Panc1 (cell line): ENCODE results near the gene UBXN11.

ENCODE experiments used
- POLR2AphosphoS5 ChIP-seq: IDR thresholded peaks from 2 replicates; pipeline ENCODE4 v1.6.1; 2012; ENCODE audit warnings: mild to moderate bottlenecking, low read depth, low read length, moderate library complexity
- TCF7L2 ChIP-seq: IDR thresholded peaks from 2 replicates; pipeline ENCODE4 v1.6.1; 2011; ENCODE audit warnings: mild to moderate bottlenecking, low read depth, low read length, inconsistent platforms
- TF ChIP-seq, protein P1 (sequence below): fragments of 450-650 bp; IDR thresholded peaks from 2 replicates; pipeline ENCODE4 v1.5.1; 2017; ENCODE audit warnings: mild to moderate bottlenecking

- TF ChIP-seq, protein P1, sequence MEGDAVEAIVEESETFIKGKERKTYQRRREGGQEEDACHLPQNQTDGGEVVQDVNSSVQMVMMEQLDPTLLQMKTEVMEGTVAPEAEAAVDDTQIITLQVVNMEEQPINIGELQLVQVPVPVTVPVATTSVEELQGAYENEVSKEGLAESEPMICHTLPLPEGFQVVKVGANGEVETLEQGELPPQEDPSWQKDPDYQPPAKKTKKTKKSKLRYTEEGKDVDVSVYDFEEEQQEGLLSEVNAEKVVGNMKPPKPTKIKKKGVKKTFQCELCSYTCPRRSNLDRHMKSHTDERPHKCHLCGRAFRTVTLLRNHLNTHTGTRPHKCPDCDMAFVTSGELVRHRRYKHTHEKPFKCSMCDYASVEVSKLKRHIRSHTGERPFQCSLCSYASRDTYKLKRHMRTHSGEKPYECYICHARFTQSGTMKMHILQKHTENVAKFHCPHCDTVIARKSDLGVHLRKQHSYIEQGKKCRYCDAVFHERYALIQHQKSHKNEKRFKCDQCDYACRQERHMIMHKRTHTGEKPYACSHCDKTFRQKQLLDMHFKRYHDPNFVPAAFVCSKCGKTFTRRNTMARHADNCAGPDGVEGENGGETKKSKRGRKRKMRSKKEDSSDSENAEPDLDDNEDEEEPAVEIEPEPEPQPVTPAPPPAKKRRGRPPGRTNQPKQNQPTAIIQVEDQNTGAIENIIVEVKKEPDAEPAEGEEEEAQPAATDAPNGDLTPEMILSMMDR, result no peak
- TF ChIP-seq TCF7L2, result no peak
- TF ChIP-seq POLR2AphosphoS5, result no peak
These were observed 47.8 kb upstream of the UBXN11 start, which contains the start of gene CRYBG2 for GRCh38 chr1:26353976-26354820.
